Astrocyte (in vitro differentiated cells and primary cell): ENCODE results near the gene CD46. TPM values are rescaled to one million over a fixed set of nuclear protein-coding genes. Genes with fewer than 3 reads are reported as not detected.

Experiments
- DNase-seq: peaks from one replicate; pipeline ENCODE4 v3.0.0-alpha.2; 2010; ENCODE audit warnings: low read depth
- FAIRE-seq: peaks from 2 replicates; lab custom pipeline; 2011; peaks lifted over from hg19 to GRCh38; lab: Jason Lieb, UNC
- H2AFZ ChIP-seq: 2 replicates; pipeline ENCODE4 v1.6.0; 2012; ENCODE audit warnings: low read depth, low read length, inconsistent platforms
- H3K27ac ChIP-seq: 2 replicates; pipeline ENCODE4 v1.5.1; 2011; ENCODE audit warnings: low read depth, low read length, inconsistent platforms
- H3K27me3 ChIP-seq: 2 replicates; pipeline ENCODE4 v1.6.0; 2011; ENCODE audit warnings: low read length, inconsistent platforms; ENCODE audit not compliant: insufficient read depth
- H3K36me3 ChIP-seq: 2 replicates; pipeline ENCODE4 v1.5.1; 2011; ENCODE audit warnings: low read length, inconsistent platforms; ENCODE audit not compliant: insufficient read depth
- H3K4me1 ChIP-seq: 2 replicates; pipeline ENCODE4 v1.5.1; 2011; ENCODE audit warnings: low read length, inconsistent platforms; ENCODE audit not compliant: insufficient read depth
- H3K4me2 ChIP-seq: 2 replicates; pipeline ENCODE4 v1.6.0; 2012; ENCODE audit warnings: low read length, inconsistent platforms
- H3K4me3 ChIP-seq: 2 replicates; pipeline ENCODE4 v1.5.1; 2011; ENCODE audit warnings: low read depth, mild to moderate bottlenecking, low read length, inconsistent platforms; ENCODE audit not compliant: insufficient read depth
- H3K79me2 ChIP-seq: 2 replicates; pipeline ENCODE4 v1.6.0; 2012; ENCODE audit warnings: mild to moderate bottlenecking, low read length, inconsistent platforms; ENCODE audit not compliant: insufficient read depth
- H3K9ac ChIP-seq: 2 replicates; pipeline ENCODE4 v1.6.0; 2012; ENCODE audit warnings: mild to moderate bottlenecking, low read length, inconsistent platforms
- H3K9me3 ChIP-seq: 2 replicates; pipeline ENCODE4 v1.5.1; 2012; ENCODE audit warnings: low read depth, mild to moderate bottlenecking, low read length, inconsistent platforms; ENCODE audit not compliant: insufficient read depth
- H4K20me1 ChIP-seq: 2 replicates; pipeline ENCODE4 v1.6.0; 2012; ENCODE audit warnings: low read length, inconsistent platforms; ENCODE audit not compliant: insufficient read depth
- H3K27ac Mint-ChIP-seq: one replicate; pipeline ENCODE4 v1.8.0; 2021; ENCODE audit warnings: mild to moderate bottlenecking, mixed read lengths; ENCODE audit not compliant: unreplicated experiment
- H3K27me3 Mint-ChIP-seq: one replicate; pipeline ENCODE4 v1.8.0; 2021; ENCODE audit warnings: low read depth, mixed read lengths; ENCODE audit not compliant: unreplicated experiment
- H3K36me3 Mint-ChIP-seq: one replicate; pipeline ENCODE4 v1.8.0; 2021; ENCODE audit warnings: low read depth, mixed read lengths; ENCODE audit not compliant: unreplicated experiment
- H3K4me1 Mint-ChIP-seq: one replicate; pipeline ENCODE4 v1.8.0; 2021; ENCODE audit warnings: low read depth, mixed read lengths; ENCODE audit not compliant: unreplicated experiment
- H3K4me3 Mint-ChIP-seq: one replicate; pipeline ENCODE4 v1.8.0; 2021; ENCODE audit warnings: mild to moderate bottlenecking, moderate library complexity, mixed read lengths; ENCODE audit not compliant: unreplicated experiment
- H3K9me3 Mint-ChIP-seq: one replicate; pipeline ENCODE4 v1.8.0; 2021; ENCODE audit warnings: mild to moderate bottlenecking, mixed read lengths; ENCODE audit not compliant: unreplicated experiment
- EZH2 ChIP-seq: IDR thresholded peaks from 2 replicates; pipeline ENCODE4 v1.6.1; 2012; ENCODE audit warnings: mild to moderate bottlenecking, low read length, inconsistent platforms; ENCODE audit not compliant: insufficient read depth
- total RNA-seq: library from RNA; stranded (reverse); gene quantifications from 2 replicates; pipeline ENCODE4 v1.2.1, GENCODE V29; 2021
- TF ChIP-seq, protein P1 (sequence below): IDR thresholded peaks from 2 replicates; pipeline ENCODE4 v1.5.1; 2011; ENCODE audit warnings: low read depth, mild to moderate bottlenecking, inconsistent platforms, low read length, moderate library complexity; ENCODE audit not compliant: insufficient read depth

The CD46 gene
- total RNA-seq, 1 donor from 2014 or later = 176 TPM

DNA sequence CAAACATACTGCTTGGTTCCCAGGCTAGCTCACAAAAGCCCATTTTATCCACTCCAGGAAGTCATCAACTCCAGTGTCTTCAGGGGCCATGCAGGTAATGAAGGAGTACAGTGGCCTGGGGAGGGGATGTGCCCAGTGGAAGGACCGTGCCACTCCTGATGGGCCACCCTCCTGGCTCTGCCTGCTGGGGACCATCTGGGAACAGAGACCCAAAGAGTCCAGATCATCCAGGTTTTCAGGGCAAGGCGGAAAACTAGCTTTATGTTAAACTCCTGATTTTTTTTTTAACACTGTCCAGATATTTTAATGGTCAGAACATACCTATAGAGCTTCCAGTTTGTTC lies 75.6 kb downstream of the CD46 start:
- Mint-ChIP-seq H3K4me1 (peaks cover 22% of the 10 kb centered on the region), H3K27ac (no peak overlapping the region), H3K9me3 (no peaks in the 10 kb centered on the region), H3K4me3 (no peak overlapping the region), H3K36me3 (no peaks in the 10 kb centered on the region), H3K27me3 (peaks cover 5% of the 10 kb centered on the region)
- Histone ChIP-seq H3K79me2 (no peaks in the 10 kb centered on the region), H3K4me1 (peaks cover 13% of the 10 kb centered on the region), H2AFZ (no peak overlapping the region), H3K4me2 (no peak overlapping the region), H3K27me3 (no peaks in the 10 kb centered on the region), H3K36me3 (no peaks in the 10 kb centered on the region), H4K20me1 (no peaks in the 10 kb centered on the region), H3K4me3 (no peak overlapping the region), H3K9ac (no peak overlapping the region), H3K27ac (no peak overlapping the region), H3K9me3 (no peaks in the 10 kb centered on the region)
- TF ChIP-seq, protein P1, sequence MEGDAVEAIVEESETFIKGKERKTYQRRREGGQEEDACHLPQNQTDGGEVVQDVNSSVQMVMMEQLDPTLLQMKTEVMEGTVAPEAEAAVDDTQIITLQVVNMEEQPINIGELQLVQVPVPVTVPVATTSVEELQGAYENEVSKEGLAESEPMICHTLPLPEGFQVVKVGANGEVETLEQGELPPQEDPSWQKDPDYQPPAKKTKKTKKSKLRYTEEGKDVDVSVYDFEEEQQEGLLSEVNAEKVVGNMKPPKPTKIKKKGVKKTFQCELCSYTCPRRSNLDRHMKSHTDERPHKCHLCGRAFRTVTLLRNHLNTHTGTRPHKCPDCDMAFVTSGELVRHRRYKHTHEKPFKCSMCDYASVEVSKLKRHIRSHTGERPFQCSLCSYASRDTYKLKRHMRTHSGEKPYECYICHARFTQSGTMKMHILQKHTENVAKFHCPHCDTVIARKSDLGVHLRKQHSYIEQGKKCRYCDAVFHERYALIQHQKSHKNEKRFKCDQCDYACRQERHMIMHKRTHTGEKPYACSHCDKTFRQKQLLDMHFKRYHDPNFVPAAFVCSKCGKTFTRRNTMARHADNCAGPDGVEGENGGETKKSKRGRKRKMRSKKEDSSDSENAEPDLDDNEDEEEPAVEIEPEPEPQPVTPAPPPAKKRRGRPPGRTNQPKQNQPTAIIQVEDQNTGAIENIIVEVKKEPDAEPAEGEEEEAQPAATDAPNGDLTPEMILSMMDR = no peak
- TF ChIP-seq EZH2 = no peak
- FAIRE-seq (no peak), DNase-seq (no peak)

DNA sequence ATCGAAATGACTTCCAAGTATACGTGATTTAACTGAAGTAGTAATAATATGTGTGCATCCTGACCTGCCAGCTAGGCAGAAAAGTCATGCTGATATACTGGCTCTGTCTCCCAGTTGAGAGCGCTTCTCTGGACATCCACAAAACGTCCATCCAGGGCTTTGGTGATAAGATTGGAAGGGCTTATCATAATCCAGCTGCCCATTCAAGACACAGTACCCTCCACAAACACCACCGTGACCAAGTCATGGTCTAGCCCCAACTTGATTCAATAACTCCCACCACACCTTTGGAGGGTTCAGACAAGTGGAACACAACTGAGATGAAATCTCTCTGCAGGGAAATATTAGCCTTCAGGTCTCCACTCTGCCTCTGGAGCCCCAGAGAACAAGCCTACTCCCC lies 76.2 kb downstream of the CD46 start:
- Histone ChIP-seq H3K9me3 (no peaks in the 10 kb centered on the region), H3K4me3 (no peak overlapping the region), H4K20me1 (no peaks in the 10 kb centered on the region), H3K27ac (no peak overlapping the region), H3K4me2 (no peak overlapping the region), H3K36me3 (no peaks in the 10 kb centered on the region), H3K79me2 (no peaks in the 10 kb centered on the region), H2AFZ (no peak overlapping the region), H3K9ac (no peak overlapping the region), H3K4me1 (peaks cover 13% of the 10 kb centered on the region), H3K27me3 (no peaks in the 10 kb centered on the region)
- no peak for DNase-seq
- no peak for FAIRE-seq
- H3K4me1 Mint-ChIP-seq = peaks cover 22% of the 10 kb centered on the region
- H3K36me3 Mint-ChIP-seq = no peaks in the 10 kb centered on the region
- no peaks in the 10 kb centered on the region for H3K9me3 Mint-ChIP-seq
- peaks cover 5% of the 10 kb centered on the region for H3K27me3 Mint-ChIP-seq
- H3K4me3 Mint-ChIP-seq = no peak overlapping the region
- TF ChIP-seq, protein P1 = no peak
- TF ChIP-seq EZH2 = no peak
- no peak overlapping the region for H3K27ac Mint-ChIP-seq

DNA sequence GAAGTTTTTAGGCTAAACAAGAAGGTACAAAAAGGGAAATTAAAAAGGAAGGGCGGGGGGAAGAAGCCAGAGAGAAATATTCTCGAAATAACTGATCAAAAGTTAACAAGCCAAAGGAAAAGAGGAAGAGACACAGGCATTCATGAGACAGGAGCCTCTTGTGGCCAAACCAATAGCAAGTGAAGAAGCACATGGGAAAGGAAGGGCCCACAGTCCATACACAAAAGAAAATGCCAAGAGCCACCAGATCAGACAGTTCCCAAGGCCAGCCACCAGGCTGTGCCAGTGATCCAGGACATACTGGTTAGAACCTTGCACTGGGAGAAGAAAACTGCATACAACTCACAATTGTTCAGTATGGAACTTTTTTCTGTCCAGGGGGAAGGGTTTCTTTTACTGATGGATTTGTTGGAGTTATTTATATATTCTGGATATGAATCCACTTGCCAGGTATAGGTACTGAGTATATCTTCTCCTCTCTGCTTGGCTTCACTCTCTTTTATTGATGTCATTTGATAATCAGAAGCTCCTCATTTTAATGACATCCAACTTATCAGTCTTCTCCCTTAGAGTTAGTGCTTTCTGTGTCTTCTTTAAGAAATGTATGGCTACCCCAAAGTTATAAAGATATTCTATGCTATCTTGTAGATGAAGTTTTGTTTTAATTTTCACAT lies 76.8 kb downstream of the CD46 start:
- Histone ChIP-seq H3K4me2 (no peak overlapping the region), H2AFZ (no peak overlapping the region), H3K79me2 (no peaks in the 10 kb centered on the region), H3K27me3 (no peaks in the 10 kb centered on the region), H3K27ac (no peak overlapping the region), H3K4me1 (peaks cover 13% of the 10 kb centered on the region), H4K20me1 (no peaks in the 10 kb centered on the region), H3K4me3 (no peak overlapping the region), H3K9ac (no peak overlapping the region), H3K9me3 (no peaks in the 10 kb centered on the region), H3K36me3 (no peaks in the 10 kb centered on the region)
- Mint-ChIP-seq H3K4me1 (peaks cover 22% of the 10 kb centered on the region), H3K4me3 (no peak overlapping the region), H3K27me3 (peaks cover 5% of the 10 kb centered on the region), H3K9me3 (no peaks in the 10 kb centered on the region), H3K27ac (no peak overlapping the region), H3K36me3 (no peaks in the 10 kb centered on the region)
- TF ChIP-seq EZH2 = no peak
- TF ChIP-seq, protein P1 = peak; percentile 91
- FAIRE-seq (no peak), DNase-seq (peak; percentile 55)
